K562 (cell line): ENCODE measurements around the gene KIZ. TPM values are rescaled to one million over a fixed set of nuclear protein-coding genes. Genes with fewer than 3 reads are reported as not detected.

Source experiments
- ATAC-seq: fragments of 200-7000 bp; cut with Tn5 transposase; 3 replicates; pipeline ENCODE4 v1.9.1; 2020; ENCODE audit warnings: moderate library complexity
- BruUV-seq: library from RNA; stranded (reverse); fragments of 400-500 nt; replicated peaks from 2 replicates; lab custom pipeline; 2021; lab: Mats Ljungman, UMichigan
- CTCF ChIA-PET: fragments of 300-600 bp; formaldehyde crosslinking; extraction: SDS; loops from one replicate; lab custom pipeline; 2021; ENCODE audit warnings: low intra/inter-chr PET ratio; lab: Yijun Ruan, JAX
- POLR2A ChIA-PET: fragments of 300-600, 350-650 bp; sonication (Branson Sonifier 250); formaldehyde crosslinking; extraction: SDS; loops from one replicate; lab custom pipeline; 2021; ENCODE audit warnings: antibody characterized with exemption, inconsistent platforms; lab: Yijun Ruan, JAX
- DNase-seq, 4 experiments: peaks; one replicate each; pipeline versions ENCODE4 v3.0.0 to v3.0.0-alpha.2; 2011 to 2018; ENCODE audit warnings: low spot score in 3 of 4, mixed read lengths in 3 of 4; ENCODE audit errors: extremely low read depth in 1 of 4
- FAIRE-seq: peaks from 2 replicates; lab custom pipeline; 2011; peaks lifted over from hg19 to GRCh38; lab: Jason Lieb, UNC
- H2AFZ ChIP-seq: 2 replicates; pipeline ENCODE4 v1.6.0; 2011; ENCODE audit warnings: low read depth, low read length, control low read depth, inconsistent platforms
- H3K27ac ChIP-seq: fragments of 200-600 bp; 3 replicates; pipeline ENCODE4 v1.8.0; 2011; ENCODE audit warnings: low read depth, mild to moderate bottlenecking, control low read depth, inconsistent platforms, low read length, moderate library complexity, mixed read lengths; ENCODE audit errors: extremely low read depth
- H3K27me3 ChIP-seq, 2 experiments: fragments of 300-600 bp in 1 of 2; 2 replicates in 1 of 2; 3 replicates in 1 of 2; pipeline versions ENCODE4 v1.6.0 to v1.8.0; 2011; ENCODE audit warnings: inconsistent platforms in 2 of 2, low read length in 2 of 2, mild to moderate bottlenecking in 1 of 2, mixed read lengths in 1 of 2, moderate library complexity in 1 of 2; ENCODE audit not compliant: control insufficient read depth in 2 of 2, insufficient read depth in 2 of 2
- H3K36me3 ChIP-seq: fragments of 300-600 bp; 3 replicates; pipeline ENCODE4 v1.8.0; 2011; ENCODE audit warnings: mild to moderate bottlenecking, low read length, inconsistent platforms; ENCODE audit not compliant: control insufficient read depth, insufficient read depth
- H3K4me1 ChIP-seq, 2 experiments: fragments of 200-600 bp in 1 of 2; replicated peaks in 1 of 2; 2 replicates in 1 of 2; 3 replicates in 1 of 2; pipeline versions ENCODE4 v1.5.1 to v1.8.0; 2011; ENCODE audit warnings: inconsistent platforms in 2 of 2, low read length in 2 of 2, mild to moderate bottlenecking in 1 of 2, mixed read lengths in 1 of 2, moderate library complexity in 1 of 2; ENCODE audit not compliant: control insufficient read depth in 2 of 2, insufficient read depth in 2 of 2
- H3K4me2 ChIP-seq: 2 replicates; pipeline ENCODE4 v1.6.1; 2011; ENCODE audit warnings: low read length, control low read depth, inconsistent platforms, mixed read lengths; ENCODE audit not compliant: insufficient read depth
- H3K4me3 ChIP-seq: fragments of 200-600 bp; sonication (generic), shearing (Covaris generic); 2 replicates; pipeline ENCODE4 v1.5.1; 2016; ENCODE audit warnings: control low read depth, inconsistent platforms
- H3K79me2 ChIP-seq: fragments of 200-600 bp; 3 replicates; pipeline ENCODE4 v1.8.0; 2011; ENCODE audit warnings: low read length, inconsistent platforms; ENCODE audit not compliant: control insufficient read depth, insufficient read depth
- H3K9ac ChIP-seq, 2 experiments: 2 replicates each; pipeline versions ENCODE4 v1.6.0 to v1.6.1; 2011; ENCODE audit warnings: low read depth in 2 of 2, low read length in 2 of 2, control low read depth in 1 of 2, inconsistent platforms in 1 of 2, mild to moderate bottlenecking in 1 of 2, mixed read lengths in 1 of 2; ENCODE audit not compliant: insufficient read depth in 1 of 2
- H3K9me1 ChIP-seq: one replicate; pipeline ENCODE4 v1.6.0; 2011; ENCODE audit warnings: inconsistent platforms, mild to moderate bottlenecking, low read length, moderate library complexity; ENCODE audit not compliant: control insufficient read depth, insufficient read depth
- H3K9me3 ChIP-seq: replicated peaks from 2 replicates; pipeline ENCODE4 v1.5.1; 2011; ENCODE audit warnings: low read depth, low read length, inconsistent platforms; ENCODE audit not compliant: control insufficient read depth, insufficient read depth
- H4K20me1 ChIP-seq: replicated peaks from 2 replicates; pipeline ENCODE4 v1.6.1; 2011; ENCODE audit warnings: low read length, inconsistent platforms, mixed read lengths; ENCODE audit not compliant: control insufficient read depth, insufficient read depth
- ARID1B ChIP-seq: fragments of 450-650 bp; IDR thresholded peaks from 2 replicates; pipeline ENCODE4 v1.6.1; 2016; ENCODE audit warnings: antibody characterized with exemption, mild to moderate bottlenecking, inconsistent platforms
- KDM4B ChIP-seq, 2 experiments: fragments of 450-650 bp in 1 of 2; sonication (generic) in 1 of 2; IDR thresholded peaks; 2 replicates each; pipeline ENCODE4 v1.6.1; 2016 to 2017; ENCODE audit warnings: borderline replicate concordance in 2 of 2, antibody characterized with exemption in 1 of 2, low read depth in 1 of 2, mild to moderate bottlenecking in 1 of 2
- NCOA2 ChIP-seq, 2 experiments: fragments of 450-650 bp; IDR thresholded peaks; 2 replicates each; pipeline ENCODE4 v1.6.1; 2018; ENCODE audit warnings: mild to moderate bottlenecking in 2 of 2, moderate library complexity in 1 of 2; ENCODE audit not compliant: partially characterized antibody in 2 of 2
- SIN3B ChIP-seq: fragments of 450-650 bp; IDR thresholded peaks from 2 replicates; pipeline ENCODE4 v1.6.1; 2017; ENCODE audit warnings: low read depth, mild to moderate bottlenecking, moderate library complexity
- SRSF7 ChIP-seq: fragments of 200-400 bp; formaldehyde crosslinking; optimal IDR thresholded peaks from 2 replicates; pipeline ENCODE3; 2017; ENCODE audit warnings: mild to moderate bottlenecking, low read depth, low read length
- TFE3 ChIP-seq: fragments of 450-650 bp; formaldehyde crosslinking; IDR thresholded peaks from 2 replicates; pipeline ENCODE4 v1.4.0; 2020; ENCODE audit warnings: mild to moderate bottlenecking, mixed read lengths
- ZNF311 ChIP-seq: fragments of 250-450 bp; sonication (Bioruptor Pico); IDR thresholded peaks from 2 replicates; pipeline ENCODE4 v1.4.0; 2020; ENCODE audit warnings: mild to moderate bottlenecking, moderate library complexity
- ZNF324 ChIP-seq: fragments of 250-450 bp; sonication (Bioruptor Pico); IDR thresholded peaks from 2 replicates; pipeline ENCODE4 v1.4.0; 2020; ENCODE audit warnings: mild to moderate bottlenecking
- ZNF407 ChIP-seq: fragments of 450-650 bp; IDR thresholded peaks from 2 replicates; pipeline ENCODE4 v1.6.1; 2016; ENCODE audit warnings: low read depth
- ZNF512 ChIP-seq: IDR thresholded peaks from 2 replicates; pipeline ENCODE4 v1.6.1; 2016; ENCODE audit warnings: missing genetic modification characterization, missing compliant biosample characterization
- ZNF644 ChIP-seq: fragments of 200-800 bp; sonication (Bioruptor generic); IDR thresholded peaks from 2 replicates; pipeline ENCODE4 v1.6.1; 2016; ENCODE audit warnings: low read depth, missing genetic modification characterization, missing compliant biosample characterization
- WGBS: fragments of 100-300 bp; shearing (Covaris generic); methylation state at CpG from one replicate; pipeline ENCODE4 v1.1.6; 2016; ENCODE audit warnings: low coverage, mixed read lengths; ENCODE audit not compliant: insufficient coverage; ENCODE audit errors: missing lambda C conversion rate; 5-methylcytosine and 5-hydroxymethylcytosine counted together
- in situ Hi-C: fragments of 300-500 bp; cut with MboI; formaldehyde crosslinking; loops from 4 replicates; pipeline ENCODE4 v1.15.0; 2018; ENCODE audit warnings: inconsistent platforms, mixed read lengths
- intact Hi-C: fragments of 100-400 bp; cut with micrococcal nuclease; formaldehyde crosslinking; loops from 2 replicates; pipeline ENCODE4 v1.14.2; 2022
- polyA plus RNA-seq, 8 experiments: library from polyadenylated mRNA; depleted of rRNA in 4 of 8; stranded (reverse) in 5 of 8; unstranded in 3 of 8; fragments of >200 nt; fragmentation: Nextera tagmentation in 2 of 8; fragmentation: Illumina TruSeq in 1 of 8; extraction: Ambion mirVana in 2 of 8; extraction: Trizol in 1 of 8; gene quantifications; 2 replicates each; pipeline versions ENCODE4 v1.2.1 to v1.2.3, GENCODE V29; 2011 to 2014; ENCODE audit warnings: inconsistent platforms in 1 of 8, missing spikeins in 1 of 8
- total RNA-seq, 7 experiments: library from RNA; depleted of rRNA in 6 of 7; stranded (reverse); fragments of >200 nt in 6 of 7; fragmentation: Illumina TruSeq in 2 of 7; extraction: Trizol in 2 of 7; gene quantifications; 2 replicates each; pipeline versions ENCODE4 v1.2.1 to v1.2.3, GENCODE V29; 2011 to 2021; ENCODE audit warnings: low replicate concordance in 1 of 7

The KIZ gene
- total and polyA plus RNA-seq, 9 of the 15 experiments (the other 6 are each of a cell fraction or from before 2014, with no cell fraction given), result 4.9 to 21.1 (median 13.5) TPM

GRCh38 chr20:21101932-21102575 lies 23.8 kb upstream of the KIZ start:
- CTCF ChIA-PET, result no interaction called here
- BruUV-seq, result no TSS peak
- Histone ChIP-seq H3K4me1 (peaks cover 0 to 24% of the 10 kb centered on the region in 2 experiments; a peak in 3 of 5 replicates), H3K4me3 (no peak overlapping the region), H3K9ac (no peak overlapping the region), H3K36me3 (no peaks in the 10 kb centered on the region), H3K9me3 (no peaks in the 10 kb centered on the region), H3K4me2 (no peak overlapping the region), H3K27ac (no peak overlapping the region), H3K27me3 (peaks cover 7 to 17% of the 10 kb centered on the region in 2 experiments; a peak in 3 of 5 replicates), H4K20me1 (no peaks in the 10 kb centered on the region), H3K9me1 (no peaks in the 10 kb centered on the region), H2AFZ (no peak overlapping the region), H3K79me2 (no peaks in the 10 kb centered on the region)
- in situ Hi-C loops, result no loop called here
- ATAC-seq, result no peak
- WGBS, result 80% methylated on average over 27 of the region's 35 CpGs
- no peak for DNase-seq
- POLR2A ChIA-PET, result no interaction called here
- FAIRE-seq, result no peak
- intact Hi-C loops, result no loop called here
- TF ChIP-seq ZNF311 (no peak), ZNF644 (tag) (no peak), ZNF324 (no peak), TFE3 (no peak), NCOA2 (IDR thresholded peaks at IDR 0.05; ENCODE audit: partially characterized antibody in 2 of 2) (no peak), ZNF512 (tag) (no peak), ZNF407 (no peak), SIN3B (no peak), SRSF7 (no peak), KDM4B (IDR thresholded peaks at IDR 0.05; ENCODE audit: borderline replicate concordance in 2 of 2, low read depth in 1 of 2) (no peak), ARID1B (no peak)
